Astrocyte (in vitro differentiated cells and primary cell): ENCODE data around the gene CCL5. TPM values are rescaled to one million over a fixed set of nuclear protein-coding genes. Genes with fewer than 3 reads are reported as not detected.
A peak's percentile ranks its signal among the peaks of the same experiment; 100 is the strongest.

ENCODE experiments used
- DNase-seq: peaks from one replicate; pipeline ENCODE4 v3.0.0-alpha.2; 2010; ENCODE audit warnings: low read depth
- FAIRE-seq: peaks from 2 replicates; lab custom pipeline; 2011; peaks lifted over from hg19 to GRCh38; lab: Jason Lieb, UNC
- H2AFZ ChIP-seq: 2 replicates; pipeline ENCODE4 v1.6.0; 2012; ENCODE audit warnings: low read depth, low read length, inconsistent platforms
- H3K27ac ChIP-seq: 2 replicates; pipeline ENCODE4 v1.5.1; 2011; ENCODE audit warnings: low read depth, low read length, inconsistent platforms
- H3K27me3 ChIP-seq: 2 replicates; pipeline ENCODE4 v1.6.0; 2011; ENCODE audit warnings: low read length, inconsistent platforms; ENCODE audit not compliant: insufficient read depth
- H3K36me3 ChIP-seq: 2 replicates; pipeline ENCODE4 v1.5.1; 2011; ENCODE audit warnings: low read length, inconsistent platforms; ENCODE audit not compliant: insufficient read depth
- H3K4me1 ChIP-seq: 2 replicates; pipeline ENCODE4 v1.5.1; 2011; ENCODE audit warnings: low read length, inconsistent platforms; ENCODE audit not compliant: insufficient read depth
- H3K4me2 ChIP-seq: 2 replicates; pipeline ENCODE4 v1.6.0; 2012; ENCODE audit warnings: low read length, inconsistent platforms
- H3K4me3 ChIP-seq: 2 replicates; pipeline ENCODE4 v1.5.1; 2011; ENCODE audit warnings: low read depth, mild to moderate bottlenecking, low read length, inconsistent platforms; ENCODE audit not compliant: insufficient read depth
- H3K79me2 ChIP-seq: 2 replicates; pipeline ENCODE4 v1.6.0; 2012; ENCODE audit warnings: mild to moderate bottlenecking, low read length, inconsistent platforms; ENCODE audit not compliant: insufficient read depth
- H3K9ac ChIP-seq: 2 replicates; pipeline ENCODE4 v1.6.0; 2012; ENCODE audit warnings: mild to moderate bottlenecking, low read length, inconsistent platforms
- H3K9me3 ChIP-seq: 2 replicates; pipeline ENCODE4 v1.5.1; 2012; ENCODE audit warnings: low read depth, mild to moderate bottlenecking, low read length, inconsistent platforms; ENCODE audit not compliant: insufficient read depth
- H4K20me1 ChIP-seq: 2 replicates; pipeline ENCODE4 v1.6.0; 2012; ENCODE audit warnings: low read length, inconsistent platforms; ENCODE audit not compliant: insufficient read depth
- H3K27ac Mint-ChIP-seq: one replicate; pipeline ENCODE4 v1.8.0; 2021; ENCODE audit warnings: mild to moderate bottlenecking, mixed read lengths; ENCODE audit not compliant: unreplicated experiment
- H3K27me3 Mint-ChIP-seq: one replicate; pipeline ENCODE4 v1.8.0; 2021; ENCODE audit warnings: low read depth, mixed read lengths; ENCODE audit not compliant: unreplicated experiment
- H3K36me3 Mint-ChIP-seq: one replicate; pipeline ENCODE4 v1.8.0; 2021; ENCODE audit warnings: low read depth, mixed read lengths; ENCODE audit not compliant: unreplicated experiment
- H3K4me1 Mint-ChIP-seq: one replicate; pipeline ENCODE4 v1.8.0; 2021; ENCODE audit warnings: low read depth, mixed read lengths; ENCODE audit not compliant: unreplicated experiment
- H3K4me3 Mint-ChIP-seq: one replicate; pipeline ENCODE4 v1.8.0; 2021; ENCODE audit warnings: mild to moderate bottlenecking, moderate library complexity, mixed read lengths; ENCODE audit not compliant: unreplicated experiment
- H3K9me3 Mint-ChIP-seq: one replicate; pipeline ENCODE4 v1.8.0; 2021; ENCODE audit warnings: mild to moderate bottlenecking, mixed read lengths; ENCODE audit not compliant: unreplicated experiment
- EZH2 ChIP-seq: IDR thresholded peaks from 2 replicates; pipeline ENCODE4 v1.6.1; 2012; ENCODE audit warnings: mild to moderate bottlenecking, low read length, inconsistent platforms; ENCODE audit not compliant: insufficient read depth
- total RNA-seq: library from RNA; stranded (reverse); gene quantifications from 2 replicates; pipeline ENCODE4 v1.2.1, GENCODE V29; 2021
- TF ChIP-seq, protein P1 (sequence below): IDR thresholded peaks from 2 replicates; pipeline ENCODE4 v1.5.1; 2011; ENCODE audit warnings: low read depth, mild to moderate bottlenecking, inconsistent platforms, low read length, moderate library complexity; ENCODE audit not compliant: insufficient read depth

The CCL5 gene
- total RNA-seq, 1 donor from 2014 or later: 71.3 TPM

DNA sequence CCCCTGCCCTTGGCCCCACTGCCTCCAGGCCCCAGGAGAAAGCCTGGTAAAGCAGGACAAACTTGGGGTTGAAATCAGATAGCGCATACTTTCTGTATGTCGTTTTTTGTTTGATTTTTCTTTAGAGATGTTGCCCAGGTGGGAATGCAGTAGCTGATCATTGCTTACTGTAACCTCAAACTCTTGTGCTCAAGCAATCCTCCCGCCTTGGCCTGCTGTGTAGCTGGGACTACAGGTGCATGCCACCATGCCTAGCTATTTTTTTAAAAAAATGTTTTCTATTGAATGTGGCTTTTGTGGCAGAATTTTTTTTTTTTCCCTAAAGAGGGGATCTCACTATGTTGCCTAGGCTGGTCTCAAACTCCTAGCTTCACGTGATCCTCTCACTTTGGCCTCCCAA lies 11.1 kb upstream of the CCL5 start:
- FAIRE-seq: no peak
- no peak overlapping the region for H3K4me3 ChIP-seq
- H3K4me3 Mint-ChIP-seq: no peak overlapping the region
- H3K9ac ChIP-seq: no peak overlapping the region
- H2AFZ ChIP-seq: no peak overlapping the region
- H3K36me3 ChIP-seq: no peaks in the 10 kb centered on the region
- no peak overlapping the region for H3K4me2 ChIP-seq
- H3K36me3 Mint-ChIP-seq: no peaks in the 10 kb centered on the region
- no peaks in the 10 kb centered on the region for H3K27me3 Mint-ChIP-seq
- no peak for TF ChIP-seq EZH2
- TF ChIP-seq, protein P1, sequence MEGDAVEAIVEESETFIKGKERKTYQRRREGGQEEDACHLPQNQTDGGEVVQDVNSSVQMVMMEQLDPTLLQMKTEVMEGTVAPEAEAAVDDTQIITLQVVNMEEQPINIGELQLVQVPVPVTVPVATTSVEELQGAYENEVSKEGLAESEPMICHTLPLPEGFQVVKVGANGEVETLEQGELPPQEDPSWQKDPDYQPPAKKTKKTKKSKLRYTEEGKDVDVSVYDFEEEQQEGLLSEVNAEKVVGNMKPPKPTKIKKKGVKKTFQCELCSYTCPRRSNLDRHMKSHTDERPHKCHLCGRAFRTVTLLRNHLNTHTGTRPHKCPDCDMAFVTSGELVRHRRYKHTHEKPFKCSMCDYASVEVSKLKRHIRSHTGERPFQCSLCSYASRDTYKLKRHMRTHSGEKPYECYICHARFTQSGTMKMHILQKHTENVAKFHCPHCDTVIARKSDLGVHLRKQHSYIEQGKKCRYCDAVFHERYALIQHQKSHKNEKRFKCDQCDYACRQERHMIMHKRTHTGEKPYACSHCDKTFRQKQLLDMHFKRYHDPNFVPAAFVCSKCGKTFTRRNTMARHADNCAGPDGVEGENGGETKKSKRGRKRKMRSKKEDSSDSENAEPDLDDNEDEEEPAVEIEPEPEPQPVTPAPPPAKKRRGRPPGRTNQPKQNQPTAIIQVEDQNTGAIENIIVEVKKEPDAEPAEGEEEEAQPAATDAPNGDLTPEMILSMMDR: no peak
- H4K20me1 ChIP-seq: no peaks in the 10 kb centered on the region
- H3K27ac Mint-ChIP-seq: peak overlapping the region; percentile 18
- peaks cover 27% of the 10 kb centered on the region for H3K4me1 Mint-ChIP-seq
- DNase-seq: no peak
- H3K4me1 ChIP-seq: peaks cover 8% of the 10 kb centered on the region
- no peaks in the 10 kb centered on the region for H3K9me3 Mint-ChIP-seq
- H3K79me2 ChIP-seq: no peaks in the 10 kb centered on the region
- no peaks in the 10 kb centered on the region for H3K27me3 ChIP-seq
- no peaks in the 10 kb centered on the region for H3K9me3 ChIP-seq
- no peak overlapping the region for H3K27ac ChIP-seq

DNA sequence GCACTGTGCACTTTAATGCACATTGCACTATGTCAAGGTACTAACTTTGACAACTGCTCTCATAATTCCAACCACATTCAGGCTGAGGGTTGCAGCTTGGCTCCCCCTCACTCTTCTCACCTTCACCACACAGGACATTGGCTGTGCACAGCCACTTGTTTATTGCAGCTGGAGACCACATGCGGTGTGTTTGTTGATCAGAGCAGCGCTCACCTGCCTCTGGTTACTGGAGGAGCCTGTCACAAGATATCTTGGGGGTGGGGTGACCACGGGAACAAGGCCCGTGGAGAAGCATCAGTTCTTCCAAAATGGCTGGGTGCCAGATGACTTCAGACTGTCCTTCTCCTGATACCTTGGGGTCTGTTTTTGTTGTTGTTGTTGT lies 10.6 kb upstream of the CCL5 start:
- Histone ChIP-seq H3K9ac (no peak overlapping the region), H3K4me3 (no peak overlapping the region), H4K20me1 (no peaks in the 10 kb centered on the region), H3K36me3 (no peaks in the 10 kb centered on the region), H3K27me3 (no peaks in the 10 kb centered on the region), H3K9me3 (no peaks in the 10 kb centered on the region), H3K4me2 (no peak overlapping the region), H3K27ac (no peak overlapping the region), H3K79me2 (no peaks in the 10 kb centered on the region), H3K4me1 (peaks cover 8% of the 10 kb centered on the region), H2AFZ (no peak overlapping the region)
- FAIRE-seq (no peak), DNase-seq (no peak)
- Mint-ChIP-seq H3K4me3 (no peak overlapping the region), H3K9me3 (no peaks in the 10 kb centered on the region), H3K4me1 (peaks cover 23% of the 10 kb centered on the region), H3K27me3 (no peaks in the 10 kb centered on the region), H3K27ac (peak overlapping the region; percentile 66), H3K36me3 (no peaks in the 10 kb centered on the region)
- TF ChIP-seq, protein P1: no peak
- no peak for TF ChIP-seq EZH2

DNA sequence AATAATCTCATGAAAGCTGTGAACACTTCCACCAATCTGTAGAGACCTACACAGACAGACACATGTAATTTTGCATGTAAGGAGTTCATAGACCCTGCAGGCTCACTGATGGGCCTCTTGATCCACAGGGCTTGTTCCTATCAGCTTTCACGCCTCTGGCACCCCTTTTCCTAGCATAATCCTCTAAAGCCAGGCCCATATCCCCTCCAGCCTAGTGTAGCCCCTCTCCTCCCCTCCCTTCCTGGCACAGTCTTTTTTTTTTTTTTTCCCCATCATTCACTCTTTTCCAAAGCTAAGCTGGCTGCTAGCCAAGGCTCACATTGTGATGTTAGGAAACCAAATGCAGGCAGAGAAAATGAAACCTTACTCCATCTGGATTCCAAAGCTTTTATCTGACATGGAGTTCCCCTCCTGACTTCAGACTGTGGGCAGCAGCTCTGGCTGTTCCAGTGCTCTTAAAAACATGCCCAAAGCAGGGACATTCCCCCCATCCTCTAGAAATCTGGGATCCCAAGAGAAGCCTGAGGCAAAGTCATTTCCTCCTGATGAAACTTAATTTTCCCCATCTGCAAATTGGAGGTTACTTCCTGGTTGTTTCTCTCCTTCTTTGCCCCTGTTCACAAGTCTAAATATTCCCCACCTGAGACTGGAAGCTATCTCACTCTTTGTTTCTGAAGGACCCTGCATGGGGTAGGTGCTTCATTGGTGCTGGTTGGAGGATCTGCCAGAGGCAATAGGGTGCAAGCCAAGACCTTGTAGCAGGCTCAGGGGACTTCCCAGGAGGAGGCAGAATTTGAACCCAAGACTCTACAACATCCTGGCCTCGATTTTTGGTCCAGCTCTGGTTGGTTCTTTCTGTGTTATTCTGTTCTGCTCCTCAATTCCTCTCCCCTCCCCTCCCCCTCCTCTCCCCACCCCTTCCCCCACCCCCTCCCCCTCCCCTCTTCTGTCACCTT lies 9.9 kb upstream of the CCL5 start:
- Histone ChIP-seq H3K4me2 (peak overlapping the region; percentile 21), H3K36me3 (no peaks in the 10 kb centered on the region), H3K27ac (peak overlapping the region; percentile 9), H3K27me3 (no peaks in the 10 kb centered on the region), H3K4me1 (peaks cover 5% of the 10 kb centered on the region), H2AFZ (peak overlapping the region; percentile 37), H3K9ac (no peak overlapping the region), H3K9me3 (no peaks in the 10 kb centered on the region), H4K20me1 (no peaks in the 10 kb centered on the region), H3K79me2 (no peaks in the 10 kb centered on the region), H3K4me3 (no peak overlapping the region)
- peak; percentile 56 for DNase-seq
- H3K4me3 Mint-ChIP-seq: no peak overlapping the region
- H3K36me3 Mint-ChIP-seq: no peaks in the 10 kb centered on the region
- no peaks in the 10 kb centered on the region for H3K27me3 Mint-ChIP-seq
- no peak for TF ChIP-seq EZH2
- TF ChIP-seq, protein P1: no peak
- peak overlapping the region; percentile 43 for H3K27ac Mint-ChIP-seq
- peaks cover 16% of the 10 kb centered on the region for H3K4me1 Mint-ChIP-seq
- no peak for FAIRE-seq
- peaks cover 2% of the 10 kb centered on the region for H3K9me3 Mint-ChIP-seq
